ENCODE data around the gene PLSCR1. TPM values are rescaled to one million over a fixed set of nuclear protein-coding genes. Genes with fewer than 3 reads are reported as not detected.

Gene PLSCR1
- total RNA-seq, 1 experiment from 2014 or later, result 58.1 TPM

- Mint-ChIP-seq H3K27ac (no peak overlapping the region), H3K27me3 (ENCODE audit: low read depth) (peaks cover 7% of the 10 kb centered on the region), H3K9me3 (no peaks in the 10 kb centered on the region), H3K4me3 (no peak overlapping the region), H3K36me3 (peaks cover 1% of the 10 kb centered on the region; the same call in 1 of the 2 replicates), H3K4me1 (peaks cover 37% of the 10 kb centered on the region)
- DNase-seq (ENCODE audit: low spot score) (no peak), ATAC-seq (no peak)
- no peak for TF ChIP-seq STAT6 (CRISPR knock-in tag; conservative IDR thresholded peaks at IDR 0.05; ENCODE audit: low read depth)
- no peak for TF ChIP-seq GRHL2 (CRISPR knock-in tag; IDR thresholded peaks at IDR 0.05; ENCODE audit: insufficient replicate concordance, severe bottlenecking)
- TF ChIP-seq, protein P1, sequence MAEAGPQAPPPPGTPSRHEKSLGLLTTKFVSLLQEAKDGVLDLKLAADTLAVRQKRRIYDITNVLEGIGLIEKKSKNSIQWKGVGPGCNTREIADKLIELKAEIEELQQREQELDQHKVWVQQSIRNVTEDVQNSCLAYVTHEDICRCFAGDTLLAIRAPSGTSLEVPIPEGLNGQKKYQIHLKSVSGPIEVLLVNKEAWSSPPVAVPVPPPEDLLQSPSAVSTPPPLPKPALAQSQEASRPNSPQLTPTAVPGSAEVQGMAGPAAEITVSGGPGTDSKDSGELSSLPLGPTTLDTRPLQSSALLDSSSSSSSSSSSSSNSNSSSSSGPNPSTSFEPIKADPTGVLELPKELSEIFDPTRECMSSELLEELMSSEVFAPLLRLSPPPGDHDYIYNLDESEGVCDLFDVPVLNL (CRISPR knock-in tag; IDR thresholded peaks at IDR 0.05; ENCODE audit: borderline replicate concordance, low read depth), result no peak
- no peak for TF ChIP-seq ZNF317 (CRISPR knock-in tag; IDR thresholded peaks at IDR 0.05; ENCODE audit: borderline replicate concordance, low read depth)
- TF ChIP-seq, protein P2, sequence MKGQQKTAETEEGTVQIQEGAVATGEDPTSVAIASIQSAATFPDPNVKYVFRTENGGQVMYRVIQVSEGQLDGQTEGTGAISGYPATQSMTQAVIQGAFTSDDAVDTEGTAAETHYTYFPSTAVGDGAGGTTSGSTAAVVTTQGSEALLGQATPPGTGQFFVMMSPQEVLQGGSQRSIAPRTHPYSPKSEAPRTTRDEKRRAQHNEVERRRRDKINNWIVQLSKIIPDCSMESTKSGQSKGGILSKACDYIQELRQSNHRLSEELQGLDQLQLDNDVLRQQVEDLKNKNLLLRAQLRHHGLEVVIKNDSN (CRISPR knock-in tag; IDR thresholded peaks at IDR 0.05), result no peak
- TF ChIP-seq NR1H2 (CRISPR knock-in tag; IDR thresholded peaks at IDR 0.05), result no peak
- TF ChIP-seq ATF3 (CRISPR knock-in tag; conservative IDR thresholded peaks at IDR 0.05), result no peak
- TF ChIP-seq SOX15 (CRISPR knock-in tag; IDR thresholded peaks at IDR 0.05), result no peak
- TF ChIP-seq TP53 (CRISPR knock-in tag; IDR thresholded peaks at IDR 0.05), result no peak
- no peak for TF ChIP-seq TEAD4 (CRISPR knock-in tag; IDR thresholded peaks at IDR 0.05)
- TF ChIP-seq HMGXB4 (CRISPR knock-in tag; IDR thresholded peaks at IDR 0.05), result no peak
- ChIA-PET POLR2A (no interaction called here), CTCF (interaction anchor here (0.5 kb wide), 1 partner anchor 19 kb away, joined by 5 read pairs; no protein-coding TSS in a partner anchor)
Measured at GRCh38 chr3:146547235-146547835, 2.9 kb upstream of the PLSCR1 start.

GRCh38 chr3:146546366-146546965 is 2.1 kb upstream of the PLSCR1 start:
- Mint-ChIP-seq H3K9me3 (no peaks in the 10 kb centered on the region), H3K4me1 (peaks cover 45% of the 10 kb centered on the region), H3K4me3 (no peak overlapping the region), H3K27ac (no peak overlapping the region), H3K36me3 (peaks cover 4% of the 10 kb centered on the region; the same call in 1 of the 2 replicates), H3K27me3 (ENCODE audit: low read depth) (peaks cover 7% of the 10 kb centered on the region)
- no peak for TF ChIP-seq ELF4 (CRISPR knock-in tag; IDR thresholded peaks at IDR 0.05; ENCODE audit: low read depth)
- TF ChIP-seq, protein P3, sequence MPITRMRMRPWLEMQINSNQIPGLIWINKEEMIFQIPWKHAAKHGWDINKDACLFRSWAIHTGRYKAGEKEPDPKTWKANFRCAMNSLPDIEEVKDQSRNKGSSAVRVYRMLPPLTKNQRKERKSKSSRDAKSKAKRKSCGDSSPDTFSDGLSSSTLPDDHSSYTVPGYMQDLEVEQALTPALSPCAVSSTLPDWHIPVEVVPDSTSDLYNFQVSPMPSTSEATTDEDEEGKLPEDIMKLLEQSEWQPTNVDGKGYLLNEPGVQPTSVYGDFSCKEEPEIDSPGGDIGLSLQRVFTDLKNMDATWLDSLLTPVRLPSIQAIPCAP (CRISPR knock-in tag; IDR thresholded peaks at IDR 0.05), result no peak
- no peak for TF ChIP-seq MXD4 (CRISPR knock-in tag; IDR thresholded peaks at IDR 0.05; ENCODE audit: borderline replicate concordance)
- TF ChIP-seq ATF6 (CRISPR knock-in tag; IDR thresholded peaks at IDR 0.05), result no peak
- TF ChIP-seq ETV6 (CRISPR knock-in tag; IDR thresholded peaks at IDR 0.05), result no peak
- no peak for TF ChIP-seq ZBTB21 (CRISPR knock-in tag; IDR thresholded peaks at IDR 0.05; ENCODE audit: borderline replicate concordance)
- DNase-seq (ENCODE audit: low spot score), result no peak
- ChIA-PET CTCF (no interaction called here), POLR2A (no interaction called here)
- no peak for ATAC-seq
